Neutrophil (primary cell): ENCODE results near the gene PLEKHO2.

Source experiments
- H3K27ac ChIP-seq: fragments of 200-600 bp; sonication (generic); 2 replicates; pipeline ENCODE4 v1.5.1; 2016; ENCODE audit warnings: mild to moderate bottlenecking, moderate library complexity
- H3K27me3 ChIP-seq: fragments of 200-600 bp; sonication (generic); 2 replicates; pipeline ENCODE4 v1.6.0; 2016; ENCODE audit warnings: mild to moderate bottlenecking
- H3K36me3 ChIP-seq: fragments of 200-600 bp; sonication (generic); 2 replicates; pipeline ENCODE4 v1.5.1; 2017
- H3K4me1 ChIP-seq, 2 experiments: fragments of 200-600 bp in 1 of 2; sonication (generic) in 1 of 2; 1 replicate in 1 of 2; 2 replicates in 1 of 2; pipeline versions ENCODE4 v1.5.1 to v1.6.1; 2013 to 2016; ENCODE audit warnings: low read depth in 1 of 2, low read length in 1 of 2, mild to moderate bottlenecking in 1 of 2, moderate library complexity in 1 of 2; ENCODE audit not compliant: control insufficient read depth in 1 of 2, insufficient read depth in 1 of 2
- H3K4me3 ChIP-seq, 2 experiments: fragments of 200-600 bp in 1 of 2; sonication (generic) in 1 of 2; 1 replicate in 1 of 2; 2 replicates in 1 of 2; pipeline ENCODE4 v1.5.1; 2013 to 2016; ENCODE audit warnings: low read depth in 1 of 2, low read length in 1 of 2, mild to moderate bottlenecking in 1 of 2, moderate library complexity in 1 of 2
- H3K9me3 ChIP-seq: fragments of 200-600 bp; sonication (generic); 2 replicates; pipeline ENCODE4 v1.5.1; 2016
- TF ChIP-seq, protein P1 (sequence below): fragments of 200-600 bp; sonication (generic); IDR thresholded peaks from 2 replicates; pipeline ENCODE4 v1.5.1; 2016; ENCODE audit warnings: antibody characterized with exemption

PLEKHO2 gene

GRCh38 chr15:64865998-64866520, 24.3 kb downstream of the PLEKHO2 start:
- TF ChIP-seq, protein P1, sequence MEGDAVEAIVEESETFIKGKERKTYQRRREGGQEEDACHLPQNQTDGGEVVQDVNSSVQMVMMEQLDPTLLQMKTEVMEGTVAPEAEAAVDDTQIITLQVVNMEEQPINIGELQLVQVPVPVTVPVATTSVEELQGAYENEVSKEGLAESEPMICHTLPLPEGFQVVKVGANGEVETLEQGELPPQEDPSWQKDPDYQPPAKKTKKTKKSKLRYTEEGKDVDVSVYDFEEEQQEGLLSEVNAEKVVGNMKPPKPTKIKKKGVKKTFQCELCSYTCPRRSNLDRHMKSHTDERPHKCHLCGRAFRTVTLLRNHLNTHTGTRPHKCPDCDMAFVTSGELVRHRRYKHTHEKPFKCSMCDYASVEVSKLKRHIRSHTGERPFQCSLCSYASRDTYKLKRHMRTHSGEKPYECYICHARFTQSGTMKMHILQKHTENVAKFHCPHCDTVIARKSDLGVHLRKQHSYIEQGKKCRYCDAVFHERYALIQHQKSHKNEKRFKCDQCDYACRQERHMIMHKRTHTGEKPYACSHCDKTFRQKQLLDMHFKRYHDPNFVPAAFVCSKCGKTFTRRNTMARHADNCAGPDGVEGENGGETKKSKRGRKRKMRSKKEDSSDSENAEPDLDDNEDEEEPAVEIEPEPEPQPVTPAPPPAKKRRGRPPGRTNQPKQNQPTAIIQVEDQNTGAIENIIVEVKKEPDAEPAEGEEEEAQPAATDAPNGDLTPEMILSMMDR, result no peak
- Histone ChIP-seq H3K4me3 (no peak overlapping the region), H3K36me3 (peaks cover 62% of the 10 kb centered on the region), H3K4me1 (peaks cover 23 to 25% of the 10 kb centered on the region in 2 experiments), H3K27me3 (no peaks in the 10 kb centered on the region), H3K9me3 (no peaks in the 10 kb centered on the region), H3K27ac (peak overlapping the region; percentile 56)

DNA sequence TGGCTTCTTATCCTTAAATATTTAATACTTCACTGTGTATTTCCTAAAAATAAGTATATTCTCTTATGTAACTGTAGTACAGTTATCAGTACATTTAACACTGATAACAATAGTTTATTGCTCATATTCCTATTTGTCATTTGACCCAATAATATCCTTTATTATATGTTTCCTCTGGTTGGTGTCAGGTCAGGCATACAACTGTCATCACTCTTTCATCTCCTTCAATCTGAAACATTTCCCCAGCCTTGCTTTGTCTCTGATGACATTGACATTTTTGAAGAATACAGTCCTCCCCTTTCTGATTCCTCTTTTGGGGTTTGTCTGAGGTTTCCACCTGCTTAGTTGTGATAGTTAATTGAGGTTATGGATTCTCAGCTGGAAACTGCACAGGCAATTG, 27.8 kb downstream of the PLEKHO2 start:
- H3K36me3 ChIP-seq, result peaks cover 34% of the 10 kb centered on the region
- TF ChIP-seq, protein P1, result no peak
- no peaks in the 10 kb centered on the region for H3K9me3 ChIP-seq

GRCh38 chr15:64870353-64870752, 28.6 kb downstream of the PLEKHO2 start:
- TF ChIP-seq, protein P1, result no peak
- no peaks in the 10 kb centered on the region for H3K27me3 ChIP-seq
- H3K36me3 ChIP-seq, result peaks cover 25% of the 10 kb centered on the region
- H3K4me3 ChIP-seq, result no peak overlapping the region
- no peaks in the 10 kb centered on the region for H3K9me3 ChIP-seq
- H3K27ac ChIP-seq, result peak overlapping the region; percentile 81
- peaks cover 46 to 55% of the 10 kb centered on the region in 2 experiments for H3K4me1 ChIP-seq

More for the DNA sequence above, 27.8 kb downstream of the PLEKHO2 start:
- Histone ChIP-seq H3K27ac (peak overlapping the region; percentile 81), H3K27me3 (no peaks in the 10 kb centered on the region), H3K4me3 (no peak overlapping the region), H3K4me1 (peaks cover 46 to 52% of the 10 kb centered on the region in 2 experiments)

GRCh38 chr15:64875641-64876223, 34.0 kb downstream of the PLEKHO2 start:
- H3K9me3 ChIP-seq, result no peaks in the 10 kb centered on the region
- H3K4me3 ChIP-seq, result no peak overlapping the region
- no peaks in the 10 kb centered on the region for H3K36me3 ChIP-seq
- H3K27ac ChIP-seq, result no peak overlapping the region
- TF ChIP-seq, protein P1, result no peak
- H3K4me1 ChIP-seq, result peaks cover 58 to 61% of the 10 kb centered on the region in 2 experiments
- no peaks in the 10 kb centered on the region for H3K27me3 ChIP-seq

GRCh38 chr15:64877435-64877834, 35.7 kb downstream of the PLEKHO2 start:
- Histone ChIP-seq H3K4me3 (peak overlapping the region in 1 of 2 experiments; percentile 9), H3K27me3 (no peaks in the 10 kb centered on the region), H3K36me3 (no peaks in the 10 kb centered on the region), H3K9me3 (no peaks in the 10 kb centered on the region), H3K27ac (peak overlapping the region; percentile 68), H3K4me1 (peaks cover 54 to 60% of the 10 kb centered on the region in 2 experiments)
- TF ChIP-seq, protein P1, result no peak
